ENCODE measurements around the gene ANKS3. TPM values are rescaled to one million over a fixed set of nuclear protein-coding genes. Genes with fewer than 3 reads are reported as not detected.

Gene ANKS3
- total and polyA plus RNA-seq, 2 experiments from 2014 or later: 22.5 to 24.9 TPM

DNA sequence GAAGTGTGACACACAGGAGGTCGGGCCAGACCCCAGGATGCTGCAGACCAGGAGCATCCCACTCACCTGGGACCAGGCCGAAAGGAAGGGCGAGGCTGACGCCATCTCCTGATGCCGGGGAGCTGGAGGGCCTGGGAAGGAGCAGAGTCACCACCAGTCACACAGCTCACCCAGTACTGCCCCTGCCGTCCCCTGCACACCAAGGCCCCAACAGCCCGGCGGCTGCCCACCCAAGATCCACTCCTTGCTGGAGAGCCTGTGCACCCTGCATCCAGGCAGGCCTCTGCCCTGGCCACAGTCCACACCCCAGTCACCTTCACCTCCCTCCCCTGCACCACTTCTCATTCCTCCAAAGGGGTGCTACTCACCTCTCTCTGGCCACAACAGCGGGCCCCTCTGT, 28.1 kb upstream of the ANKS3 start:
- H3K4me2 ChIP-seq: no peak overlapping the region
- peaks cover 72% of the 10 kb centered on the region for H3K36me3 Mint-ChIP-seq (ENCODE audit: low read depth)
- H3K4me1 Mint-ChIP-seq: peaks cover 9% of the 10 kb centered on the region
- no peak overlapping the region for H3K4me3 Mint-ChIP-seq
- H2AFZ ChIP-seq: no peak overlapping the region
- peaks cover 6% of the 10 kb centered on the region; the same call in 1 of the 2 replicates for H3K4me1 ChIP-seq (ENCODE audit: insufficient read depth)
- H3K36me3 ChIP-seq (ENCODE audit: insufficient read depth): peaks cover 15% of the 10 kb centered on the region; the same call in 1 of the 2 replicates
- H3K27ac Mint-ChIP-seq: no peak overlapping the region
- ATAC-seq (no peak), DNase-seq (ENCODE audit: low spot score) (no peak)
- H3K79me2 ChIP-seq (replicated peaks; ENCODE audit: insufficient read depth): peaks cover 17% of the 10 kb centered on the region
- H3K9me2 ChIP-seq (ENCODE audit: insufficient read depth): no peaks in the 10 kb centered on the region
- H3K27me3 ChIP-seq (ENCODE audit: insufficient read depth): no peaks in the 10 kb centered on the region
- peaks cover 11% of the 10 kb centered on the region for H3K27me3 Mint-ChIP-seq (ENCODE audit: insufficient read depth, low read depth, poor library complexity)
- TF ChIP-seq, protein P1, sequence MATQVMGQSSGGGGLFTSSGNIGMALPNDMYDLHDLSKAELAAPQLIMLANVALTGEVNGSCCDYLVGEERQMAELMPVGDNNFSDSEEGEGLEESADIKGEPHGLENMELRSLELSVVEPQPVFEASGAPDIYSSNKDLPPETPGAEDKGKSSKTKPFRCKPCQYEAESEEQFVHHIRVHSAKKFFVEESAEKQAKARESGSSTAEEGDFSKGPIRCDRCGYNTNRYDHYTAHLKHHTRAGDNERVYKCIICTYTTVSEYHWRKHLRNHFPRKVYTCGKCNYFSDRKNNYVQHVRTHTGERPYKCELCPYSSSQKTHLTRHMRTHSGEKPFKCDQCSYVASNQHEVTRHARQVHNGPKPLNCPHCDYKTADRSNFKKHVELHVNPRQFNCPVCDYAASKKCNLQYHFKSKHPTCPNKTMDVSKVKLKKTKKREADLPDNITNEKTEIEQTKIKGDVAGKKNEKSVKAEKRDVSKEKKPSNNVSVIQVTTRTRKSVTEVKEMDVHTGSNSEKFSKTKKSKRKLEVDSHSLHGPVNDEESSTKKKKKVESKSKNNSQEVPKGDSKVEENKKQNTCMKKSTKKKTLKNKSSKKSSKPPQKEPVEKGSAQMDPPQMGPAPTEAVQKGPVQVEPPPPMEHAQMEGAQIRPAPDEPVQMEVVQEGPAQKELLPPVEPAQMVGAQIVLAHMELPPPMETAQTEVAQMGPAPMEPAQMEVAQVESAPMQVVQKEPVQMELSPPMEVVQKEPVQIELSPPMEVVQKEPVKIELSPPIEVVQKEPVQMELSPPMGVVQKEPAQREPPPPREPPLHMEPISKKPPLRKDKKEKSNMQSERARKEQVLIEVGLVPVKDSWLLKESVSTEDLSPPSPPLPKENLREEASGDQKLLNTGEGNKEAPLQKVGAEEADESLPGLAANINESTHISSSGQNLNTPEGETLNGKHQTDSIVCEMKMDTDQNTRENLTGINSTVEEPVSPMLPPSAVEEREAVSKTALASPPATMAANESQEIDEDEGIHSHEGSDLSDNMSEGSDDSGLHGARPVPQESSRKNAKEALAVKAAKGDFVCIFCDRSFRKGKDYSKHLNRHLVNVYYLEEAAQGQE (IDR thresholded peaks at IDR 0.05; ENCODE audit: unreplicated experiment): no peak
- TF ChIP-seq, protein P2, sequence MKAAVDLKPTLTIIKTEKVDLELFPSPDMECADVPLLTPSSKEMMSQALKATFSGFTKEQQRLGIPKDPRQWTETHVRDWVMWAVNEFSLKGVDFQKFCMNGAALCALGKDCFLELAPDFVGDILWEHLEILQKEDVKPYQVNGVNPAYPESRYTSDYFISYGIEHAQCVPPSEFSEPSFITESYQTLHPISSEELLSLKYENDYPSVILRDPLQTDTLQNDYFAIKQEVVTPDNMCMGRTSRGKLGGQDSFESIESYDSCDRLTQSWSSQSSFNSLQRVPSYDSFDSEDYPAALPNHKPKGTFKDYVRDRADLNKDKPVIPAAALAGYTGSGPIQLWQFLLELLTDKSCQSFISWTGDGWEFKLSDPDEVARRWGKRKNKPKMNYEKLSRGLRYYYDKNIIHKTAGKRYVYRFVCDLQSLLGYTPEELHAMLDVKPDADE (IDR thresholded peaks at IDR 0.05): no peak
- no peak for TF ChIP-seq ZNF114 (CRISPR knock-in tag; IDR thresholded peaks at IDR 0.05)
- no peak for TF ChIP-seq NANOG (IDR thresholded peaks at IDR 0.05; ENCODE audit: borderline replicate concordance)
- no peak for TF ChIP-seq JUNB (IDR thresholded peaks at IDR 0.05; ENCODE audit: unreplicated experiment)
- no peak for TF ChIP-seq ZNF331 (CRISPR knock-in tag; IDR thresholded peaks at IDR 0.05; ENCODE audit: low read depth)
- no peak for TF ChIP-seq EZH2phosphoT487 (IDR thresholded peaks at IDR 0.05; ENCODE audit: unreplicated experiment)
- no peak for TF ChIP-seq EZH2 (IDR thresholded peaks at IDR 0.05; ENCODE audit: low read depth, unreplicated experiment)
- TF ChIP-seq, protein P3, sequence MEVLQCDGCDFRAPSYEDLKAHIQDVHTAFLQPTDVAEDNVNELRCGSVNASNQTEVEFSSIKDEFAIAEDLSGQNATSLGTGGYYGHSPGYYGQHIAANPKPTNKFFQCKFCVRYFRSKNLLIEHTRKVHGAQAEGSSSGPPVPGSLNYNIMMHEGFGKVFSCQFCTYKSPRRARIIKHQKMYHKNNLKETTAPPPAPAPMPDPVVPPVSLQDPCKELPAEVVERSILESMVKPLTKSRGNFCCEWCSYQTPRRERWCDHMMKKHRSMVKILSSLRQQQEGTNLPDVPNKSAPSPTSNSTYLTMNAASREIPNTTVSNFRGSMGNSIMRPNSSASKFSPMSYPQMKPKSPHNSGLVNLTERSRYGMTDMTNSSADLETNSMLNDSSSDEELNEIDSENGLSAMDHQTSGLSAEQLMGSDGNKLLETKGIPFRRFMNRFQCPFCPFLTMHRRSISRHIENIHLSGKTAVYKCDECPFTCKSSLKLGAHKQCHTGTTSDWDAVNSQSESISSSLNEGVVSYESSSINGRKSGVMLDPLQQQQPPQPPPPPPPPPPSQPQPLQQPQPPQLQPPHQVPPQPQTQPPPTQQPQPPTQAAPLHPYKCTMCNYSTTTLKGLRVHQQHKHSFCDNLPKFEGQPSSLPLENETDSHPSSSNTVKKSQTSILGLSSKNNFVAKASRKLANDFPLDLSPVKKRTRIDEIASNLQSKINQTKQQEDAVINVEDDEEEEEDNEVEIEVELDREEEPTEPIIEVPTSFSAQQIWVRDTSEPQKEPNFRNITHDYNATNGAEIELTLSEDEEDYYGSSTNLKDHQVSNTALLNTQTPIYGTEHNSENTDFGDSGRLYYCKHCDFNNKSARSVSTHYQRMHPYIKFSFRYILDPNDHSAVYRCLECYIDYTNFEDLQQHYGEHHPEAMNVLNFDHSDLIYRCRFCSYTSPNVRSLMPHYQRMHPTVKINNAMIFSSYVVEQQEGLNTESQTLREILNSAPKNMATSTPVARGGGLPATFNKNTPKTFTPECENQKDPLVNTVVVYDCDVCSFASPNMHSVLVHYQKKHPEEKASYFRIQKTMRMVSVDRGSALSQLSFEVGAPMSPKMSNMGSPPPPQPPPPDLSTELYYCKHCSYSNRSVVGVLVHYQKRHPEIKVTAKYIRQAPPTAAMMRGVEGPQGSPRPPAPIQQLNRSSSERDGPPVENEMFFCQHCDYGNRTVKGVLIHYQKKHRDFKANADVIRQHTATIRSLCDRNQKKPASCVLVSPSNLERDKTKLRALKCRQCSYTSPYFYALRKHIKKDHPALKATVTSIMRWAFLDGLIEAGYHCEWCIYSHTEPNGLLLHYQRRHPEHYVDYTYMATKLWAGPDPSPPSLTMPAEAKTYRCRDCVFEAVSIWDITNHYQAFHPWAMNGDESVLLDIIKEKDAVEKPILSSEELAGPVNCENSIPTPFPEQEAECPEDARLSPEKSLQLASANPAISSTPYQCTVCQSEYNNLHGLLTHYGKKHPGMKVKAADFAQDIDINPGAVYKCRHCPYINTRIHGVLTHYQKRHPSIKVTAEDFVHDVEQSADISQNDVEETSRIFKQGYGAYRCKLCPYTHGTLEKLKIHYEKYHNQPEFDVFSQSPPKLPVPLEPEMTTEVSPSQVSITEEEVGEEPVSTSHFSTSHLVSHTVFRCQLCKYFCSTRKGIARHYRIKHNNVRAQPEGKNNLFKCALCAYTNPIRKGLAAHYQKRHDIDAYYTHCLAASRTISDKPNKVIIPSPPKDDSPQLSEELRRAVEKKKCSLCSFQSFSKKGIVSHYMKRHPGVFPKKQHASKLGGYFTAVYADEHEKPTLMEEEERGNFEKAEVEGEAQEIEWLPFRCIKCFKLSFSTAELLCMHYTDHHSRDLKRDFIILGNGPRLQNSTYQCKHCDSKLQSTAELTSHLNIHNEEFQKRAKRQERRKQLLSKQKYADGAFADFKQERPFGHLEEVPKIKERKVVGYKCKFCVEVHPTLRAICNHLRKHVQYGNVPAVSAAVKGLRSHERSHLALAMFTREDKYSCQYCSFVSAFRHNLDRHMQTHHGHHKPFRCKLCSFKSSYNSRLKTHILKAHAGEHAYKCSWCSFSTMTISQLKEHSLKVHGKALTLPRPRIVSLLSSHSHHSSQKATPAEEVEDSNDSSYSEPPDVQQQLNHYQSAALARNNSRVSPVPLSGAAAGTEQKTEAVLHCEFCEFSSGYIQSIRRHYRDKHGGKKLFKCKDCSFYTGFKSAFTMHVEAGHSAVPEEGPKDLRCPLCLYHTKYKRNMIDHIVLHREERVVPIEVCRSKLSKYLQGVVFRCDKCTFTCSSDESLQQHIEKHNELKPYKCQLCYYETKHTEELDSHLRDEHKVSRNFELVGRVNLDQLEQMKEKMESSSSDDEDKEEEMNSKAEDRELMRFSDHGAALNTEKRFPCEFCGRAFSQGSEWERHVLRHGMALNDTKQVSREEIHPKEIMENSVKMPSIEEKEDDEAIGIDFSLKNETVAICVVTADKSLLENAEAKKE (CRISPR knock-in tag; IDR thresholded peaks at IDR 0.05): no peak
- no peak for TF ChIP-seq CREB1 (CRISPR knock-in tag; IDR thresholded peaks at IDR 0.05; ENCODE audit: low read depth)
- no peak for TF ChIP-seq STAT1 (IDR thresholded peaks at IDR 0.05; ENCODE audit: unreplicated experiment)
- no peak for TF ChIP-seq POLR2AphosphoS5 (IDR thresholded peaks at IDR 0.05; ENCODE audit: low read depth)
- TF ChIP-seq, protein P4, sequence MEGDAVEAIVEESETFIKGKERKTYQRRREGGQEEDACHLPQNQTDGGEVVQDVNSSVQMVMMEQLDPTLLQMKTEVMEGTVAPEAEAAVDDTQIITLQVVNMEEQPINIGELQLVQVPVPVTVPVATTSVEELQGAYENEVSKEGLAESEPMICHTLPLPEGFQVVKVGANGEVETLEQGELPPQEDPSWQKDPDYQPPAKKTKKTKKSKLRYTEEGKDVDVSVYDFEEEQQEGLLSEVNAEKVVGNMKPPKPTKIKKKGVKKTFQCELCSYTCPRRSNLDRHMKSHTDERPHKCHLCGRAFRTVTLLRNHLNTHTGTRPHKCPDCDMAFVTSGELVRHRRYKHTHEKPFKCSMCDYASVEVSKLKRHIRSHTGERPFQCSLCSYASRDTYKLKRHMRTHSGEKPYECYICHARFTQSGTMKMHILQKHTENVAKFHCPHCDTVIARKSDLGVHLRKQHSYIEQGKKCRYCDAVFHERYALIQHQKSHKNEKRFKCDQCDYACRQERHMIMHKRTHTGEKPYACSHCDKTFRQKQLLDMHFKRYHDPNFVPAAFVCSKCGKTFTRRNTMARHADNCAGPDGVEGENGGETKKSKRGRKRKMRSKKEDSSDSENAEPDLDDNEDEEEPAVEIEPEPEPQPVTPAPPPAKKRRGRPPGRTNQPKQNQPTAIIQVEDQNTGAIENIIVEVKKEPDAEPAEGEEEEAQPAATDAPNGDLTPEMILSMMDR (conservative IDR thresholded peaks at IDR 0.05; ENCODE audit: low read depth in 2 of 2): no peak
- H3F3A ChIP-seq (replicated peaks; ENCODE audit: low read depth): no peaks in the 10 kb centered on the region
- H4K20me1 ChIP-seq (replicated peaks; ENCODE audit: insufficient read depth): no peaks in the 10 kb centered on the region
- no peaks in the 10 kb centered on the region; the same call in 2 of the 3 replicates for H3K9me3 Mint-ChIP-seq
- no peak overlapping the region for H3K27ac ChIP-seq (ENCODE audit: low read depth)
- no peak overlapping the region for H3K4me3 ChIP-seq
